ENCODE results near the gene LCN15. TPM values are rescaled to one million over a fixed set of nuclear protein-coding genes. Genes with fewer than 3 reads are reported as not detected.

LCN15 gene
- total and polyA plus RNA-seq, 2 of the 4 experiments (the other 2 are of a cell fraction): not detected

DNA sequence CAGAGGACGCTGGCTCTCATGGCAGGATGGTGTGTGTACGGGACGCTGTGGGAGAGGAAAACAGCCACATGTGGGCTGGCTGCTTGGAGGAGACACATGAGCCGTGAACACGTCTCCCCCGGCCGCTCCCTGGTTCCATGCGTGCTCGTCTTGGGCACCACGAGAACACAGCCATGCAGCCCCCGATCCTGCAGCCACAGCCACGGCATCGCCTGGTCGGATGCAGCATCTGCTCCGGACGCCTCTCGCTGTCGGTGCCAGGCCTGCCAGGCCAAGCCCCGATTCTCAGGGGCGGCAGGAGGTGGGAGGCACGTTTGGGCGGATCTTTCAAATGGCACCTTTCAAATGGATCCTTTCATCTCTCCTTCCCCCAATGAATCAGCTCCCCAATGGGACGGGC, 24.8 kb downstream of the LCN15 start:
- no peaks in the 10 kb centered on the region; the same call in 1 of the 2 replicates for H4K20me1 ChIP-seq (ENCODE audit: insufficient read depth, low read length)
- H2AFZ ChIP-seq (replicated peaks; ENCODE audit: low read length, poor library complexity): no peak overlapping the region
- H2BK20ac ChIP-seq (ENCODE audit: low read depth, low read length): no peak overlapping the region
- H3K27me3 ChIP-seq (ENCODE audit: control insufficient read depth, insufficient read depth, low read length): peaks cover 62% of the 10 kb centered on the region
- H2BK5ac ChIP-seq (ENCODE audit: low read depth, low read length, poor library complexity, severe bottlenecking): no peak overlapping the region
- H3K4ac ChIP-seq (ENCODE audit: low read depth, low read length): no peak overlapping the region
- no peak overlapping the region for H4K91ac ChIP-seq (ENCODE audit: insufficient read depth, low read depth, low read length)
- DNase-seq (no peak), ATAC-seq (ENCODE audit: low read depth) (no peak)
- no peak overlapping the region for H4K8ac ChIP-seq (ENCODE audit: low read depth in 2 of 2, low read length in 2 of 2)
- H2AK9ac ChIP-seq (replicated peaks; ENCODE audit: low read depth, low read length, poor library complexity): no peak overlapping the region
- WGBS, 2 experiments (ENCODE audit: extremely low coverage in 2 of 2, insufficient read length in 1 of 2): 80% methylated on average over 13 of the region's 23 CpGs; no CpG with 5 or more reads in 1 of the 2 experiments
- H3K18ac ChIP-seq (ENCODE audit: low read depth, low read length): no peak overlapping the region
- H2AK5ac ChIP-seq (ENCODE audit: low read depth, low read length): no peak overlapping the region
- no peak overlapping the region for H3K14ac ChIP-seq (replicated peaks; ENCODE audit: low read depth, low read length)
- H3K23ac ChIP-seq (ENCODE audit: low read depth, low read length): no peak overlapping the region
- no peak overlapping the region for H3K4me2 ChIP-seq (ENCODE audit: low read depth, low read length)
- no peak overlapping the region for H4K5ac ChIP-seq (ENCODE audit: low read depth, low read length)
- H3K56ac ChIP-seq (ENCODE audit: extremely low read depth, insufficient read depth, low read length): no peak overlapping the region
- no peak overlapping the region for H2BK120ac ChIP-seq (ENCODE audit: low read depth, low read length)
- ChIA-PET POLR2A (ENCODE audit: unreplicated experiment) (no interaction called here), CTCF (interaction anchor here (0.6 kb wide), 1 partner anchor 261 kb away, joined by 3 read pairs; no protein-coding TSS in a partner anchor)
- no TSS peak for BruUV-seq (replicated peaks)
- H3K9me3 ChIP-seq (ENCODE audit: control insufficient read depth, insufficient read depth, low read length): no peaks in the 10 kb centered on the region
- no peak overlapping the region for H3K27ac ChIP-seq (ENCODE audit: insufficient read depth, low read length)
- H3K9ac ChIP-seq (ENCODE audit: low read depth, low read length): no peak overlapping the region
- peaks cover 3% of the 10 kb centered on the region; the same call in 1 of the 2 replicates for H3K4me1 ChIP-seq (ENCODE audit: control insufficient read depth, insufficient read depth, low read length)
- intact Hi-C loops (cut with micrococcal nuclease): no loop called here
- no peak overlapping the region for H3K4me3 ChIP-seq (ENCODE audit: insufficient read depth, low read depth, low read length)
- H3K36me3 ChIP-seq (ENCODE audit: control insufficient read depth, insufficient read depth, low read length): no peaks in the 10 kb centered on the region
- H2BK15ac ChIP-seq (ENCODE audit: low read depth, low read length): no peak overlapping the region
- in situ Hi-C loops (cut with MboI; ENCODE audit: low sequenced_read_pairs): no loop called here
- TF ChIP-seq CEBPB (IDR thresholded peaks at IDR 0.05; ENCODE audit: low read depth, low read length): no peak
- dilution Hi-C loops (cut with HindIII; ENCODE audit: low sequenced_read_pairs, unreplicated experiment): no loop called here
- no peaks in the 10 kb centered on the region for H3K79me1 ChIP-seq (ENCODE audit: low read depth in 1 of 2, low read length in 2 of 2)
- H3K9me1 ChIP-seq (ENCODE audit: insufficient read depth, low read length): no peaks in the 10 kb centered on the region

Data from IMR-90 (cell line).